ENCODE measurements around the gene AKR1B15.

Gene AKR1B15

DNA sequence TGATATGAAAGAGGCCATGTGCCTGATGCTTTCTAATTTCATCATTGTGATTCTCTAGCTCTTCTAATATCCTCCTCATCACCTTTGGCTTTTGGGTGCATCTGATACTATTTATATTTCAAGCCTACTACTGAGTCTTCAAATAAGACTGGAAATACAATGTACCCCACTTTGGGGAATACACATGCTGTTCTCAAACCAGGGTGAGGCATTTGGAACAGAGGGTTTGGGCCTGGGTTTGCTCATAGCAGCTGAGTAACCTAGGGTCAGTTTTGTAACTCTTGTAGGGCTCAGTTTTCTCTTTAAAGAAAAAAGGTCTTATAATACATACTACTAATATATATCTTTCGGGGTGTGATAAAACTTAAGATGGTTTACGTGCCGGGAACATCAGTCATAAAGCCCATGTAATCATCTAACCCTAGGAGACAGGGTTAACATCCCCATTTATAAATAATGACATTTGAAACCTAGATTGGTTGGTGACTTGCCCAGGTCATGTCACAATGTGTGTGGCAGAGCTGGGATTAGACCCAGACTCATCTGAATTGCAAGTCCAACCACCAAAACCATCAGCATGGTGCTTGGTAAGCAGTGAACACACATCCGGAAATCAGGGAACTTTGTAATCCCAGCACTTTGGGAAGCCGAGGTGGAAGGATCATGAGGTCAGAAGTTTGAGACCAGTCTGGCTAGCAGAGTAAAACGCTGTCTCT is 23.0 kb downstream of the AKR1B15 start:
- H3K27ac ChIP-seq = no peak overlapping the region
- no peaks in the 10 kb centered on the region for H3K27me3 ChIP-seq (ENCODE audit: insufficient read depth, low read depth, severe bottlenecking)
- TF ChIP-seq, protein P1, sequence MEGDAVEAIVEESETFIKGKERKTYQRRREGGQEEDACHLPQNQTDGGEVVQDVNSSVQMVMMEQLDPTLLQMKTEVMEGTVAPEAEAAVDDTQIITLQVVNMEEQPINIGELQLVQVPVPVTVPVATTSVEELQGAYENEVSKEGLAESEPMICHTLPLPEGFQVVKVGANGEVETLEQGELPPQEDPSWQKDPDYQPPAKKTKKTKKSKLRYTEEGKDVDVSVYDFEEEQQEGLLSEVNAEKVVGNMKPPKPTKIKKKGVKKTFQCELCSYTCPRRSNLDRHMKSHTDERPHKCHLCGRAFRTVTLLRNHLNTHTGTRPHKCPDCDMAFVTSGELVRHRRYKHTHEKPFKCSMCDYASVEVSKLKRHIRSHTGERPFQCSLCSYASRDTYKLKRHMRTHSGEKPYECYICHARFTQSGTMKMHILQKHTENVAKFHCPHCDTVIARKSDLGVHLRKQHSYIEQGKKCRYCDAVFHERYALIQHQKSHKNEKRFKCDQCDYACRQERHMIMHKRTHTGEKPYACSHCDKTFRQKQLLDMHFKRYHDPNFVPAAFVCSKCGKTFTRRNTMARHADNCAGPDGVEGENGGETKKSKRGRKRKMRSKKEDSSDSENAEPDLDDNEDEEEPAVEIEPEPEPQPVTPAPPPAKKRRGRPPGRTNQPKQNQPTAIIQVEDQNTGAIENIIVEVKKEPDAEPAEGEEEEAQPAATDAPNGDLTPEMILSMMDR (IDR thresholded peaks at IDR 0.05; ENCODE audit: low read depth, low read length) = no peak
- no peaks in the 10 kb centered on the region for H3K36me3 ChIP-seq
- no peak overlapping the region for H3K4me3 ChIP-seq (ENCODE audit: low read depth, low read length)
- peaks cover 10% of the 10 kb centered on the region for H3K9me3 ChIP-seq (ENCODE audit: severe bottlenecking)
- DNase-seq = no peak

DNA sequence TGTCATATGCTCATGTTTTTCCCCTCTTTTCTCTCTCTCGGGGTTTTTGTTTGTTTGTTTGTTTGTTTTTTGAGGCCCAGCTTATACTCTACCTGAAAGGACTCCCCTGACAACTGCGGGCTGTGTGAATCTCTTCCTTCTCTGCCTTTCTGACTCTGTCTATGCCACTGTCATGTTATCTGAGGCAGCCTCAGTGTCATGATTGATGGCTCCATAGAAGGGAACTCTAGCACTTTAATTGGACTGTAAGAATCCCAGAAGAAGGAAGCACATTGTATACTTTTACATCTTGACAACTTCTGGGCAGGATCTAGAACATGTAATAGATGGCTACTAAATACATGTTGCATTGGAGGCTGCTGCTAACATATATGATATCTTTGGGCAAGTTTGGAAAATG is 25.4 kb downstream of the AKR1B15 start:
- Histone ChIP-seq H3K9me3 (ENCODE audit: severe bottlenecking) (peaks cover 10% of the 10 kb centered on the region), H3K27me3 (ENCODE audit: insufficient read depth, low read depth, severe bottlenecking) (no peaks in the 10 kb centered on the region), H3K27ac (no peak overlapping the region), H3K36me3 (no peaks in the 10 kb centered on the region), H3K4me3 (ENCODE audit: low read depth, low read length) (no peak overlapping the region)
- TF ChIP-seq, protein P1 (IDR thresholded peaks at IDR 0.05; ENCODE audit: low read depth, low read length) = no peak
- DNase-seq = no peak

DNA sequence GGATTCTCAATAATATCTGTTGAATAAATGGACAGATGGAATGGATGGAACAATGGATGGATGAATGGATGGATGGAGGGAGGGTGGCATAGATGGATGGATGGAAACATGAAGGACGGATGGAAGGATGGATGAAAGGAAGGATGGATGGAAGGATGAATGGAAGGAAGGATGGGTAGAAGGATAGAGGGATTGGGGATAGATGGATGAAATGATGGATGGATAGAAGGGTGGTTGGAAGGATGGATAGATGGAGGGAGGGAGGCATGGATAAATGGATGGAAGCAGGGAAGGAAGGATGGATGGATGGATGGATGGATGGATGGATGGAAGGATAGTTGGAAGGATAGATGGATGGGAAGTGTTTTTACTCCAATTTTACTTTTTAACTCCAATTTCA is 35.4 kb downstream of the AKR1B15 start:
- no peaks in the 10 kb centered on the region for H3K36me3 ChIP-seq
- no peaks in the 10 kb centered on the region for H3K27me3 ChIP-seq (ENCODE audit: insufficient read depth, low read depth, severe bottlenecking)
- TF ChIP-seq, protein P1 (IDR thresholded peaks at IDR 0.05; ENCODE audit: low read depth, low read length) = no peak
- no peak overlapping the region for H3K4me3 ChIP-seq (ENCODE audit: low read depth, low read length)
- no peak overlapping the region for H3K27ac ChIP-seq
- no peak for DNase-seq
- H3K9me3 ChIP-seq (ENCODE audit: severe bottlenecking) = no peaks in the 10 kb centered on the region

DNA sequence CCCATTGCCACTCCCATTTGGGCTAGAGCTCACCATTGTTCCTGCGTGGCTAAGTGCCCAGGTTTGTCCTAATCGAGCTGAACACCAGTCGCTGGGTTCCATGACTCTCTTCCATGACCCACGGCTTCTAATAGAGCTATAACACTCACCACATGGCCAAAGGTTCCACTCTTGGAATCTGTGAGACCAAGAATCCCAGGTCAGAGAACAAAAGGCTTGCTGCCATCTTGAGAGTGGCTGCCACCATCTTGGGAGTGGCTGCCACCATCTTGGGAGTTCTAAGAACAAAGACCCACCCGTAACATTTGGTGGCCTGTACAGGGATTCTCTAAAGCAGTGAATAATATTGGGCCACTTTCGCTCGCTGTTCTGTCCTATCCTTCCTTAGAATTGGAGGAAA is 37.0 kb downstream of the AKR1B15 start:
- Histone ChIP-seq H3K27me3 (ENCODE audit: insufficient read depth, low read depth, severe bottlenecking) (no peaks in the 10 kb centered on the region), H3K27ac (no peak overlapping the region), H3K4me3 (ENCODE audit: low read depth, low read length) (no peak overlapping the region), H3K9me3 (ENCODE audit: severe bottlenecking) (no peaks in the 10 kb centered on the region), H3K36me3 (no peaks in the 10 kb centered on the region)
- TF ChIP-seq, protein P1 (IDR thresholded peaks at IDR 0.05; ENCODE audit: low read depth, low read length) = no peak
- DNase-seq = no peak

DNA sequence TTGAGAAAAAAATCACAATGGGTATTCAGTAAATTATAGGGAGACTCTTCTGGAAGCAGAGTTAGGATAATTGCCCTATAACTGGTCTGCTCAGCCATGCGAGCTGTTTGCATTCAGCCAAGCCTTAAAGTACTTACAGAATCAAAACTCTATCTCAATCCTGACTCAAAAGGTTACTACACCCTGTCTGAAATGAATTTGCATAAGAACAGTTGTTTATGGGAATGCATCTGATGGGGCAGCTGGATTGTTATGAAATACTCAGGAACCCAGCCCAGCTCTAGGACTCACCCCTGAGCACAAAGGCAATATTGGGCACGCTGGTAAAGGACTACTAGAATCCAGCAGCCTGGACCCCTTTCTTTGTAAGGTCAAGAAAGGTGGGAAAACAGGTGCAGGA is 38.8 kb downstream of the AKR1B15 start:
- Histone ChIP-seq H3K36me3 (no peaks in the 10 kb centered on the region), H3K27ac (no peak overlapping the region), H3K27me3 (ENCODE audit: insufficient read depth, low read depth, severe bottlenecking) (no peaks in the 10 kb centered on the region), H3K4me3 (ENCODE audit: low read depth, low read length) (no peak overlapping the region), H3K9me3 (ENCODE audit: severe bottlenecking) (no peaks in the 10 kb centered on the region)
- DNase-seq = no peak
- TF ChIP-seq, protein P1 (IDR thresholded peaks at IDR 0.05; ENCODE audit: low read depth, low read length) = no peak

DNA sequence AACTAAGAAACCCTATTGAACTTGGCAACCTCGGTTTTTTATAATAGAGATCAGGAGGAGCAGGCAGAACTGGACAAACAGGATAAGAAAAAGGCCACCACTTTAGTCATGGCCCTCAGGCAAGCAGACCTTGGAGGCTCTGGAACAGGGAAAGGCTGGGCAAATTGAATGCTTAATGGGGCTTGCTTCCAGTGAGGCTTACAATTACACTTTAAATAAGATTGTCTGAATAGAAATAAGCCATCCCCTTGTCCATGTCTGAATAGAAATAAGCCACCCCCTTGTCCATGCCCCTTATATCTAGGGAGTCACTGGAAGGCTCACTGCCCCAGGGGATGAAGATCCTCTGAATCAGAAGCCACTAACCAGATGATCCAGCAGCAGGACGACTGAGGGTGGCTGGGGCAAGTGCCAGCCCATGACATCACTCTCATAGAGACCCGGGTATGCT is 40.6 kb downstream of the AKR1B15 start:
- no peak for DNase-seq
- H3K36me3 ChIP-seq = no peaks in the 10 kb centered on the region
- TF ChIP-seq, protein P1 (IDR thresholded peaks at IDR 0.05; ENCODE audit: low read depth, low read length) = no peak
- no peak overlapping the region for H3K27ac ChIP-seq
- peaks cover 10% of the 10 kb centered on the region for H3K9me3 ChIP-seq (ENCODE audit: severe bottlenecking)
- no peak overlapping the region for H3K4me3 ChIP-seq (ENCODE audit: low read depth, low read length)
- H3K27me3 ChIP-seq (ENCODE audit: insufficient read depth, low read depth, severe bottlenecking) = no peaks in the 10 kb centered on the region

Measured in WERI-Rb-1 (cell line).